Epithelial cell of alveolus of lung (primary cell): ENCODE measurements around the gene POR. TPM values are rescaled to one million over a fixed set of nuclear protein-coding genes. Genes with fewer than 3 reads are reported as not detected.

Source experiments
- total RNA-seq: library from RNA; depleted of rRNA; stranded (reverse); fragments of >200 nt; gene quantifications from 2 replicates; pipeline ENCODE4 v1.2.1, GENCODE V29; 2015

POR gene
- 76.3 and 86.3 TPM in 2 replicates for total RNA-seq

DNA sequence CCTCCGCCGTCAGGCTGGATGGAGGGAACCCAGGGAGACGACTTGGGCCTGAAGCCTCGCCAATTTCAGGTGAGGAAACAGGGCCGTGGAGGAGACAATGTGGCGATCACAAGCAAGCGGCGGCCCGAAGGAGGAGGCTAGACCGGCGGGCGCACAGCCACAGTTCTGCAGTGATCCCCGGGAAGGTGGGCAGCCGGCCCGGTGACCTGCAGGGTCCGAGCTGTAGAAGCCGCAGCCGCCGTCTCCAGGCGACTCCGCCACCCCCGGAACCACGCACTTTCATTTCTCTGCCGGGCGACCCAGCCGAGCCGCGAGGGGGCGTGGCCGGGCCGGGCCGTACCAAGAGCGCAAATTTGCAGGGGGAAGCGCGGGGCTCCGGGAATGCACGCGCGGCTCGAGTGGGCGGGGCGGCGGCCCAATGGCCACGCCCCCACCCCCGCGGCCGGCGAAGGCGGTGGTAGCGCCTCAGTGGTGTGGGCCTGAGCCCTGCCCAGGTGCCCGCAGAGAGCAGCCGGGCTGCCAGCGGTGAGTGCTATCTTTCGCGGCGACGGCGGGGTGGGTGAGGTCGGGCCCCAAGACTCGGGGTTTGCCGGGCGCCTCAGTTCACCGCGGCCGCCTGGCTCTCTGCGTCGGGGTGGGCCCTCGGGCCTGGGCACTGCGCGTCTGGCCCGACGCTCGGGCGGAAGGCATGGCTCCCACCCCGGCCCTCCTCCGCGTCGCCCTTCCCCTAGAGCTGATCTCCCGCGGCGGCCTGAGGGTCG lies at the start of gene POR:
Gene POR, plus strand, starts transcription at position 501 of the 761 bp plus-strand sequence. CDS start 38,847 bp downstream, outside the sequence.

DNA sequence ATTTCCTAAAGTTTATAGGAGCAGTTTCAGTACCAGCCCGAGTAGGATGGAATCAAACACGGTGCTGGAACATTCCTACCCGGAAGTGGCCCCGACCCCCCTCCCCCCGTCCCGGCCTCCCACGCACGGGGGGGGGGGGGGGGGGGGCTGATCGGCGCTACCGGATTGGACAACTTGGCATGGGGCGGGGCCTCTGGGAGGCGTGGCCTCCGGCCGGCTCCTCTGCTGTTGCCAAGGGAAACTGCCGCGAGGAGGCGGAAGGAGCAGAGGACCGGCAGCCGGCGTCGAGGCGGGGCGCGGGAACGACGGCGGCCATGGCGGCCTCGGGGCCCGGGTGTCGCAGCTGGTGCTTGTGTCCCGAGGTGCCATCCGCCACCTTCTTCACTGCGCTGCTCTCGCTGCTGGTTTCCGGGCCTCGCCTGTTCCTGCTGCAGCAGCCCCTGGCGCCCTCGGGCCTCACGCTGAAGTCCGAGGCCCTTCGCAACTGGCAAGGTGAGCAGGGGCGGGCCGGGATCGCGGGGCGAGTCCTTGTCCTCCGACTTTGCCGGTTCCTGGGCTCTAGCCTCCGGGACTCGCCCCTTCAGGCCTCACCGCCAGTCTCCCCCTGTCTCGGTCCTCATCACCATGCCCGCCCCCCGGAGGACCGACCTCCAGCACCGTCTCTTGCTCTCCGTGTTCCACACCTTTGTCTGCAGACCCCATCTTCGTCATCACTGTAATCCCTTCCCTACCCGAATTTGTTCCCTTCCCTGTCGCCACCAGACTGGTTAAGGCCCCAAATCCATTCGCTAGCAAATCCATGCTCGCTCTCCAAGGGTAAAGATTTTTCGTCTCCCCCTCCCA lies 36.0 kb upstream of the POR start, which contains the start of gene RHBDD2:
Gene RHBDD2, plus strand, starts transcription at position 266 of the 843 bp plus-strand sequence. Its CDS starts 49 bp downstream, at position 315.

GRCh38 chr7:75994388-75995051 lies 79.6 kb downstream of the POR start, which contains the start of gene TMEM120A:
Gene TMEM120A (minus strand): TSS chr7:75994595. CDS start chr7:75994570, 25 bp downstream.

Other genes starting within 250 kb of the POR start
- gene HIP1, start 176.2 kb upstream of the POR start, total RNA-seq: 14.8 and 16.5 TPM in 2 replicates
- gene CCL26, start 142.9 kb upstream of the POR start, total RNA-seq: 0.78 TPM in 1 of 2 replicates, not detected in the other
- gene CCL24, start 101.3 kb upstream of the POR start, total RNA-seq: not detected in 2 replicates
- gene RHBDD2, start 36.1 kb upstream of the POR start, total RNA-seq: 51.5 and 56.0 TPM in 2 replicates
- gene TMEM120A, start 79.4 kb downstream of the POR start, total RNA-seq: 22.6 and 28.9 TPM in 2 replicates
- gene STYXL1, start 132.8 kb downstream of the POR start, total RNA-seq: 57.9 and 93.7 TPM in 2 replicates
- gene MDH2, start 133.0 kb downstream of the POR start, total RNA-seq: 96.7 and 197 TPM in 2 replicates